ENCODE measurements around the gene SGCD.

Gene SGCD

DNA sequence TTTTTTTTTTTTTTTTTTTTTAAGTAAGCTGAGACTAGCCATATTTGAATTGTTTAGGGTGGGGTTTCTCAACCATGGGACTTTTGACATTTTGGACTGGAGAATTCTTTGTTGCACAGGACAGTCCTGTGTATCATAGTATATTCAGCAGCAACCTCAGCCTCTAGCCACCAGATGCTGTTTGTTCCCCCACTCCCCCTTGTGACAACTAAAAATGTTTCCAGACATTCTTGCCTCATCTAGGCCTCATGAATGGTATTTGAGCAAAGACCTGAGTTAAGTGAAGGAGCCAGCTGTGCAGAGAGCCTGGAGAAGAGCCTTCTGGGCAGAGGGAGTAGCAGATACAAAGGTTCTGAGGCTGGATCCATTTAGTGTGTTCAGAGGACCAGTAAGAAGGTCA, 155.9 kb downstream of the SGCD start:
- H3K4ac ChIP-seq (ENCODE audit: low read depth in 1 of 2, low read length in 2 of 2) = no peak overlapping the region
- H3K27ac ChIP-seq (ENCODE audit: low read length, poor library complexity, severe bottlenecking) = no peak overlapping the region
- no peak overlapping the region for H3K18ac ChIP-seq (ENCODE audit: low read depth in 1 of 2, low read length in 2 of 2)
- no peaks in the 10 kb centered on the region for H3K27me3 ChIP-seq (ENCODE audit: control insufficient read depth in 1 of 2, insufficient read depth in 1 of 2, low read length in 2 of 2)
- no peak overlapping the region for H3K14ac ChIP-seq (ENCODE audit: low read length in 2 of 2)
- H3K36me3 ChIP-seq (ENCODE audit: control insufficient read depth in 1 of 2, insufficient read depth in 2 of 2, low read depth in 1 of 2, low read length in 2 of 2) = no peaks in the 10 kb centered on the region
- no peak overlapping the region for H2BK5ac ChIP-seq (ENCODE audit: low read depth, low read length, poor library complexity, severe bottlenecking)
- H3K79me1 ChIP-seq (replicated peaks; ENCODE audit: low read length, poor library complexity, severe bottlenecking) = no peaks in the 10 kb centered on the region
- H4K8ac ChIP-seq (ENCODE audit: low read length) = no peak overlapping the region
- peaks cover 5% of the 10 kb centered on the region for H3K9me3 ChIP-seq (ENCODE audit: control insufficient read depth, low read length)
- no peak overlapping the region for H3K23ac ChIP-seq (ENCODE audit: low read length in 2 of 2)
- no peak overlapping the region for H3K4me2 ChIP-seq (ENCODE audit: low read length, poor library complexity, severe bottlenecking)
- DNase-seq = no peak
- H3K9ac ChIP-seq (ENCODE audit: low read length) = no peak overlapping the region
- no peak overlapping the region for H2AK5ac ChIP-seq (ENCODE audit: low read length, severe bottlenecking)
- peaks cover 6% of the 10 kb centered on the region for H3K4me1 ChIP-seq (ENCODE audit: control insufficient read depth, insufficient read depth, low read depth, low read length)
- H2BK120ac ChIP-seq (ENCODE audit: low read depth, low read length) = no peak overlapping the region
- no peak overlapping the region for H2BK12ac ChIP-seq (ENCODE audit: low read length in 2 of 2)
- H2BK15ac ChIP-seq (ENCODE audit: low read depth, poor library complexity, severe bottlenecking) = no peak overlapping the region
- H2AFZ ChIP-seq (ENCODE audit: low read depth, low read length) = no peak overlapping the region
- H3K4me3 ChIP-seq (ENCODE audit: insufficient read depth in 1 of 2, low read depth in 1 of 2, low read length in 2 of 2) = no peak overlapping the region
- no peak overlapping the region for H4K91ac ChIP-seq (ENCODE audit: low read length)

DNA sequence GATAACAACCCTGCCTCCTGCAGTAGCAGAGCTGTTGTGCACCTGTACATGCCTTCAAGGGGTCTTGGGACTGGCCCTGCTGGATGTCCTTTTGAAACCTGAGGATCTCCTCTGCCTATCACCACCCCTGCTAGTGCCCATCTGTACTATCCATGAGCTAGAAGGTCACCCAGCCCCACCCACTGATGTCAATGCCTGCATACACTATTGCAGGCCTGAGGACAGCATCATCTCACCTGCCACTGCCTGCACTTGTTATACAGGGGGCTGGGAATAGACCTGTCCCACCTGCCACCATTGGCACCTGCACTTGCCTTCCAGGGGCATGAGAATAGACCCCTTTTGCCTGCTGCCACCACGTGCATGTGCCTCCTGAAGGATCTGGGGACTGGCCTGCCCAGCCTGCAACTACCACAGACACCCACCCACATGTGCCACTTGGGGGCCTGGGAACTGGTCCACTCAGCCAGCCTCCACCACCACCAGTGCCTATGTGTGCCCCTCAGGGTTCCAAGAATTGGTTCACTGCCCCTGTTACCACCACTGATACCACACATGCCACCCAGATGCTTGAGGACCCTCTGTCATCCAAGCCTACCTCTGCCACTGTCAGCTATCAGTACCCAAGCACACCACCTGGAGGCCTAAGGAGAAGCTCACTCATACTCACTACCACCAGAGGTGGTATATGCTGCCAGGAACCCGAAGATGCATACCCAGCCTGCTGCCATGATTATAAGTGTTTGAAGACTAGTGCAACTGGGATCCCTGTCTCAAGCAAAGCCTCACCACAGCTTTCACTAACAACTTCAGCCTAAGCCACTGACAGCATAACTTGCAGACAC, 159.7 kb downstream of the SGCD start:
- whole genome bisulfite sequencing = 54% methylated on average over 2 of the region's 2 CpGs
- Histone ChIP-seq H3K27me3 (ENCODE audit: control insufficient read depth in 1 of 2, insufficient read depth in 1 of 2, low read length in 2 of 2) (no peaks in the 10 kb centered on the region), H3K27ac (ENCODE audit: low read length, poor library complexity, severe bottlenecking) (no peak overlapping the region), H3K36me3 (ENCODE audit: control insufficient read depth in 1 of 2, insufficient read depth in 2 of 2, low read depth in 1 of 2, low read length in 2 of 2) (no peaks in the 10 kb centered on the region), H2BK120ac (ENCODE audit: low read depth, low read length) (no peak overlapping the region), H3K14ac (ENCODE audit: low read length in 2 of 2) (no peak overlapping the region), H2BK12ac (ENCODE audit: low read length in 2 of 2) (no peak overlapping the region), H3K18ac (ENCODE audit: low read depth in 1 of 2, low read length in 2 of 2) (no peak overlapping the region), H3K4ac (ENCODE audit: low read depth in 1 of 2, low read length in 2 of 2) (no peak overlapping the region), H3K9me3 (ENCODE audit: control insufficient read depth, low read length) (peaks cover 22% of the 10 kb centered on the region), H3K4me1 (ENCODE audit: control insufficient read depth, insufficient read depth, low read depth, low read length) (peaks cover 3% of the 10 kb centered on the region), H3K23ac (ENCODE audit: low read length in 2 of 2) (no peak overlapping the region), H2AFZ (ENCODE audit: low read depth, low read length) (no peak overlapping the region), H3K4me3 (ENCODE audit: insufficient read depth in 1 of 2, low read depth in 1 of 2, low read length in 2 of 2) (no peak overlapping the region), H3K79me1 (replicated peaks; ENCODE audit: low read length, poor library complexity, severe bottlenecking) (no peaks in the 10 kb centered on the region), H4K91ac (ENCODE audit: low read length) (no peak overlapping the region), H2BK15ac (ENCODE audit: low read depth, poor library complexity, severe bottlenecking) (no peak overlapping the region), H3K4me2 (ENCODE audit: low read length, poor library complexity, severe bottlenecking) (no peak overlapping the region), H3K9ac (ENCODE audit: low read length) (no peak overlapping the region), H4K8ac (ENCODE audit: low read length) (no peak overlapping the region), H2BK5ac (ENCODE audit: low read depth, low read length, poor library complexity, severe bottlenecking) (no peak overlapping the region), H2AK5ac (ENCODE audit: low read length, severe bottlenecking) (no peak overlapping the region)
- DNase-seq = no peak

DNA sequence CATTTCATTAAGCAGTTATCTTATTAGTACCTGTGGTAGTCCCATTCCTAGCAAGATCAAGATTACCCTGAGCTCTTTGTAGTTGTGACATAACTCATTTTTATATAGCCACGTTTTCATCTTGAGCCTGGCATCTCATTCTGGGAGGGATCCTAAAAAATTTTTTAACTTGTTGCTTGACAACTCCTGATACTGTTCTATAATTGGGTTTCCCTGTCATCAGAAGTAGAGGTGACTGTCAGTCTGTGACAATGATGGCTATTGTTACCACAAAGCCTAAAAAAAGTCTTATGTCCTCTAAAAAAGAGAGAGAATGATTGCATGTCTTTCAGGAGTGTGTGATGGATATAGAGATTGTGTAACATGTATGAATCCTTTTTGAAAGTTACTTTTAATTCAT, 164.8 kb downstream of the SGCD start:
- Histone ChIP-seq H3K27ac (ENCODE audit: low read length, poor library complexity, severe bottlenecking) (no peak overlapping the region), H3K14ac (ENCODE audit: low read length in 2 of 2) (no peak overlapping the region), H3K4me3 (ENCODE audit: insufficient read depth in 1 of 2, low read depth in 1 of 2, low read length in 2 of 2) (no peak overlapping the region), H4K8ac (ENCODE audit: low read length) (no peak overlapping the region), H3K23ac (ENCODE audit: low read length in 2 of 2) (no peak overlapping the region), H3K79me1 (replicated peaks; ENCODE audit: low read length, poor library complexity, severe bottlenecking) (no peaks in the 10 kb centered on the region), H3K9ac (ENCODE audit: low read length) (no peak overlapping the region), H2BK5ac (ENCODE audit: low read depth, low read length, poor library complexity, severe bottlenecking) (no peak overlapping the region), H2BK120ac (ENCODE audit: low read depth, low read length) (no peak overlapping the region), H4K91ac (ENCODE audit: low read length) (no peak overlapping the region), H3K36me3 (ENCODE audit: control insufficient read depth in 1 of 2, insufficient read depth in 2 of 2, low read depth in 1 of 2, low read length in 2 of 2) (no peaks in the 10 kb centered on the region), H3K27me3 (ENCODE audit: control insufficient read depth in 1 of 2, insufficient read depth in 1 of 2, low read length in 2 of 2) (no peaks in the 10 kb centered on the region), H3K18ac (ENCODE audit: low read depth in 1 of 2, low read length in 2 of 2) (no peak overlapping the region), H3K4me1 (ENCODE audit: control insufficient read depth, insufficient read depth, low read depth, low read length) (no peaks in the 10 kb centered on the region), H3K4ac (ENCODE audit: low read depth in 1 of 2, low read length in 2 of 2) (no peak overlapping the region), H2BK15ac (ENCODE audit: low read depth, poor library complexity, severe bottlenecking) (no peak overlapping the region), H3K9me3 (ENCODE audit: control insufficient read depth, low read length) (peaks cover 22% of the 10 kb centered on the region), H3K4me2 (ENCODE audit: low read length, poor library complexity, severe bottlenecking) (no peak overlapping the region), H2BK12ac (ENCODE audit: low read length in 2 of 2) (no peak overlapping the region), H2AK5ac (ENCODE audit: low read length, severe bottlenecking) (no peak overlapping the region), H2AFZ (ENCODE audit: low read depth, low read length) (no peak overlapping the region)
- WGBS = no CpG with 5 or more reads among the region's 1 CpG
- DNase-seq = no peak

DNA sequence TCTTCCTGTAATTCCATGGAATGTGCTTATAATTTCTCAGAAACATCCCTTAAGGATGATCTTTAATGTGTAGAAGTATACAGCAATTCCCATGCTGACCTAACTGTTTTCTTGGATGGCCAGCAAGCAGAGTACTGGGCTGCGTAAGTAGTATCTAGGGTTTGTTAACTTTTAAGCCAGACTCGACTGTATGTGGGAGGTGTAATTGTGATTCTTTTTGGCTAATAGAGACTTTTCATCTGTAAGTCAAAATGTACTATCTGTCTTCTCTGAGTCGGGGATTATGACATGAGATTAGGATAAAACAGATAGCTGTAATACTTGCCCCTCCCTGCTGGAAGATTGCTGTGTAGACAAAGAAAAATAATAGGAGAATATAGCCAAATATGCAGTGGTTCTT, 169.3 kb downstream of the SGCD start:
- Histone ChIP-seq H3K4me2 (ENCODE audit: low read length, poor library complexity, severe bottlenecking) (no peak overlapping the region), H3K79me1 (replicated peaks; ENCODE audit: low read length, poor library complexity, severe bottlenecking) (no peaks in the 10 kb centered on the region), H3K4me1 (ENCODE audit: control insufficient read depth, insufficient read depth, low read depth, low read length) (peaks cover 2% of the 10 kb centered on the region), H3K4me3 (ENCODE audit: insufficient read depth in 1 of 2, low read depth in 1 of 2, low read length in 2 of 2) (no peak overlapping the region), H2BK12ac (ENCODE audit: low read length in 2 of 2) (no peak overlapping the region), H2BK120ac (ENCODE audit: low read depth, low read length) (no peak overlapping the region), H2AK5ac (ENCODE audit: low read length, severe bottlenecking) (no peak overlapping the region), H4K8ac (ENCODE audit: low read length) (no peak overlapping the region), H3K23ac (ENCODE audit: low read length in 2 of 2) (no peak overlapping the region), H3K27ac (ENCODE audit: low read length, poor library complexity, severe bottlenecking) (no peak overlapping the region), H3K36me3 (ENCODE audit: control insufficient read depth in 1 of 2, insufficient read depth in 2 of 2, low read depth in 1 of 2, low read length in 2 of 2) (no peaks in the 10 kb centered on the region), H3K9me3 (ENCODE audit: control insufficient read depth, low read length) (no peaks in the 10 kb centered on the region), H3K18ac (ENCODE audit: low read depth in 1 of 2, low read length in 2 of 2) (no peak overlapping the region), H3K4ac (ENCODE audit: low read depth in 1 of 2, low read length in 2 of 2) (no peak overlapping the region), H3K14ac (ENCODE audit: low read length in 2 of 2) (no peak overlapping the region), H3K9ac (ENCODE audit: low read length) (no peak overlapping the region), H2BK15ac (ENCODE audit: low read depth, poor library complexity, severe bottlenecking) (no peak overlapping the region), H4K91ac (ENCODE audit: low read length) (no peak overlapping the region), H3K27me3 (ENCODE audit: control insufficient read depth in 1 of 2, insufficient read depth in 1 of 2, low read length in 2 of 2) (no peaks in the 10 kb centered on the region), H2BK5ac (ENCODE audit: low read depth, low read length, poor library complexity, severe bottlenecking) (no peak overlapping the region), H2AFZ (ENCODE audit: low read depth, low read length) (no peak overlapping the region)
- no peak for DNase-seq
- 85% methylated on average over 3 of the region's 3 CpGs for WGBS

Measured in mesenchymal stem cell (in vitro differentiated cells and primary cell).